NB4 (cell line): ENCODE results near the gene FTCDNL1.

ENCODE experiments used
- CTCF ChIP-seq: IDR thresholded peaks from one replicate; pipeline ENCODE4 v1.5.1; 2012; ENCODE audit warnings: low read depth, low read length
- POLR2A ChIP-seq: IDR thresholded peaks from 2 replicates; pipeline ENCODE4 v1.6.1; 2011; ENCODE audit warnings: mild to moderate bottlenecking; ENCODE audit not compliant: insufficient read length; ENCODE audit errors: extremely low read depth

GRCh38 chr2:199764273-199764800 is 86.7 kb downstream of the FTCDNL1 start:
- TF ChIP-seq POLR2A (no peak), CTCF (no peak)
